Hepatocyte (in vitro differentiated cells): ENCODE results near the gene SLC2A5.

Experiments
- EZH2 ChIP-seq: fragments of 200-600 bp; sonication (generic); IDR thresholded peaks from 2 replicates; pipeline ENCODE4 v1.6.1; 2016; ENCODE audit warnings: antibody characterized with exemption, mild to moderate bottlenecking, borderline replicate concordance
- EZH2phosphoT487 ChIP-seq: fragments of 200-600 bp; sonication (generic); IDR thresholded peaks from one replicate; pipeline ENCODE4 v1.6.1; 2018; ENCODE audit warnings: antibody characterized with exemption, mild to moderate bottlenecking, low read depth, moderate library complexity; ENCODE audit not compliant: unreplicated experiment, severe bottlenecking
- TF ChIP-seq, protein P1 (sequence below): fragments of 200-600 bp; sonication (generic); IDR thresholded peaks from 2 replicates; pipeline ENCODE4 v1.5.1; 2016; ENCODE audit warnings: antibody characterized with exemption, mild to moderate bottlenecking; ENCODE audit not compliant: poor library complexity

DNA sequence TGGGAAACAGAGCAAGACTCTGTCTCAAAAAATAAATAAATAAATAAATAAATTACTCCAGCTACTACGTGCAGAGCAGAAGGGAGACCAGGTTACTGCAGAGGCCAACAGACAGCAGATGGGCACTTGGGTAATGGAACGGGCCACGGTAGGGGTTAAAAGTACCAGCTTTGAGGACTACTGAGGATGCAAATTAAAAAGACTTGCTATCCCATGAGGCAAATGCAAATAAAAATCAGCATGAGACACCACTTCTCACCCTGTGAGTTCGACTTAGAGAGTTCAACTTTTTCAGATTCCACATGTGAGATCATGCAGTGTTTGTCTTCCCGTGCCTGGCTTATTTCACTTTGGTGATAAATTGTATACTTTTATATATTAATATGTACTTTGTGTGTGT lies 6.6 kb downstream of the SLC2A5 start:
- TF ChIP-seq, protein P1, sequence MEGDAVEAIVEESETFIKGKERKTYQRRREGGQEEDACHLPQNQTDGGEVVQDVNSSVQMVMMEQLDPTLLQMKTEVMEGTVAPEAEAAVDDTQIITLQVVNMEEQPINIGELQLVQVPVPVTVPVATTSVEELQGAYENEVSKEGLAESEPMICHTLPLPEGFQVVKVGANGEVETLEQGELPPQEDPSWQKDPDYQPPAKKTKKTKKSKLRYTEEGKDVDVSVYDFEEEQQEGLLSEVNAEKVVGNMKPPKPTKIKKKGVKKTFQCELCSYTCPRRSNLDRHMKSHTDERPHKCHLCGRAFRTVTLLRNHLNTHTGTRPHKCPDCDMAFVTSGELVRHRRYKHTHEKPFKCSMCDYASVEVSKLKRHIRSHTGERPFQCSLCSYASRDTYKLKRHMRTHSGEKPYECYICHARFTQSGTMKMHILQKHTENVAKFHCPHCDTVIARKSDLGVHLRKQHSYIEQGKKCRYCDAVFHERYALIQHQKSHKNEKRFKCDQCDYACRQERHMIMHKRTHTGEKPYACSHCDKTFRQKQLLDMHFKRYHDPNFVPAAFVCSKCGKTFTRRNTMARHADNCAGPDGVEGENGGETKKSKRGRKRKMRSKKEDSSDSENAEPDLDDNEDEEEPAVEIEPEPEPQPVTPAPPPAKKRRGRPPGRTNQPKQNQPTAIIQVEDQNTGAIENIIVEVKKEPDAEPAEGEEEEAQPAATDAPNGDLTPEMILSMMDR = no peak
- TF ChIP-seq EZH2phosphoT487 (no peak), EZH2 (no peak)
